Activated CD8-positive, alpha-beta memory T cell treated with anti-CD3 and anti-CD28 coated beads, Interleukin-2, amount 50 U/mL, for 48 hours (primary cell): Measurements from ENCODE around the gene JAKMIP2.
"Not testable (repeated sequence)": the region's sequence is repeated elsewhere in the genome, so short reads cannot be mapped to it uniquely, and the experiment has no call there.

ENCODE experiments used
- DNase-seq: peaks from one replicate; pipeline ENCODE4 v3.0.0-alpha.2; 2020

Gene JAKMIP2

GRCh38 chr5:147643142-147643541 lies 139.4 kb downstream of the JAKMIP2 start:
- no peak for DNase-seq

GRCh38 chr5:147642666-147643065 lies 139.9 kb downstream of the JAKMIP2 start:
- DNase-seq, result no peak

- no peak for DNase-seq
These were observed 143.2 kb downstream of the JAKMIP2 start for GRCh38 chr5:147639321-147639720.

GRCh38 chr5:147636729-147636984 lies 145.9 kb downstream of the JAKMIP2 start:
- no peak for DNase-seq

DNA sequence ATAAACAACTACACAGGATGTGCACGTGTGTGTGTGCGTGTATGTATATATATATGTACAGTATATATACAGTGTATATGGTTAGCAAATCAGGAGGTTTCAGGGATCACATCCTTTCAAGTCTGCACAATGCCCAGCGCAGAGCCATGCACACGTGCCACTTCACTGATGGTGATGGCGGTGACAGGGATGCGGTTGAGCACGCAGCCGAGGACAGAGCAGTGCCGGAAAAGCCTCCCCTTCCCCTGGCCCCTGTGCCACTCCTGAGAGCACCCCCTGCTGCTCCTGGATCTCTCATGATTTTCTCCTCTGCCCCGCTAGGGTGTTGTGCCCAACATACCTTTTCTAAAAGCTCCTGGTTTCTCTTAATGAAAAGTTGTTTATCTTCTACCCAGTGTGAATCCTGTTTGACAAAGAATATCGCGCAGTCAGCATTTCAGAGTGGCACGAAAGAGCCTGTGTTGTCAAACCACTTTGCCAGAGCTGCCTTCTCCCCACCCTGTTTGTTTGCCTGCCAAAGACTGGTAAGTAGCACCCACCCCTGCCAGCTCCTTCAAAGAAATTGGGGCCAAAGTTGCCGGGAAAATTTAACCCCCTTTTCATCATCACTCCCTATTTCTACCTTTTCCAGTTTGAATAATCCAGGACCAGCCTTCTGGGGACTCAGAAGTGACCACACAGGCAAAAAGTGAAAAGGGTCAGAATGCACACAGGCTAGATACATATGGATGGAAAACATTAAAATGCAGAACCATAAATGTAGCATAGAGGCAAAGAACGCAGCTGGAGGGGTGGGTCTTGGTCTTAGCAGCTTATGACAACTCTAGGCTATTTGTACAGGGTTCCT lies 146.4 kb downstream of the JAKMIP2 start:
- DNase-seq, result no peak

DNA sequence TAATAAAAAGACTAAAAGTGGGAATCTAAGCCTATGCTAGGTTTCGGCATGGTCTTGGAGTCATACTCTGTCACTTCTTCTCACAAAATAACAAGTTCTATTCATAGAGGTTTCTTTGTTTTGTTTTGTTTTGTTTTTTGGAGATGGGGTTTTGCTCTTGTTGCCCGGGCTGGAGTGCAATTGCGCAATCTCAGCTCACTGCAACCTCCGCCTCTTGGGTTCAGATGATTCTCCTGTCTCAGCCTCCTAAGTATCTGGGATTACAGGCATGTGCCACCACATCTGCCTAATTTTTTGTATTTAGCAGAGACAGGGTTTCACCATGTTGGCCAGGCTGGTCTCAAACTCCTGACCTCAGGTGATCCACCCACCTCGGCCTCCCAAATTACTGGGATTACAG lies 147.1 kb downstream of the JAKMIP2 start:
- not testable (repeated sequence) for DNase-seq

DNA sequence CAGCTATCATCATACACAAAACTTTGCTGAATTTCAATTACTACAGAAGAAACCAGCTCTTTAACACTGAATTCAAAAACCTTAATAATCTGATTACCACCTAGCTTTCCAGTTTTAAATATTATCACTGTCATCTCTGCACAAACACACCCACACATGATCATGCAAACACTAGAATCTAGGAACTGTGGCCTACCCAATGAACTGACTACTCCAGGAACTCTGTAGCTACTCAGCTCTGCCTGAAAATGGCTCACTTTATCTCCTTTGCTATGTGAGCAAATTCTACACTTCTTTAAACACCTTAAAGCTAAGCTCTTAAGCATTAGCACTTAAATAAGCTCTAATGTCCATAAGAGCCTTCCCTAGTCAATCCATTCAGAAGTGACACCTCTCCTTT lies 149.4 kb downstream of the JAKMIP2 start:
- DNase-seq, result no peak

- DNase-seq, result no peak
These were observed 151.0 kb downstream of the JAKMIP2 start for GRCh38 chr5:147631428-147632003.

GRCh38 chr5:147629196-147629595 lies 153.3 kb downstream of the JAKMIP2 start:
- DNase-seq, result no peak

GRCh38 chr5:147628058-147628895 lies 154.3 kb downstream of the JAKMIP2 start:
- DNase-seq, result peak; percentile 55

DNA sequence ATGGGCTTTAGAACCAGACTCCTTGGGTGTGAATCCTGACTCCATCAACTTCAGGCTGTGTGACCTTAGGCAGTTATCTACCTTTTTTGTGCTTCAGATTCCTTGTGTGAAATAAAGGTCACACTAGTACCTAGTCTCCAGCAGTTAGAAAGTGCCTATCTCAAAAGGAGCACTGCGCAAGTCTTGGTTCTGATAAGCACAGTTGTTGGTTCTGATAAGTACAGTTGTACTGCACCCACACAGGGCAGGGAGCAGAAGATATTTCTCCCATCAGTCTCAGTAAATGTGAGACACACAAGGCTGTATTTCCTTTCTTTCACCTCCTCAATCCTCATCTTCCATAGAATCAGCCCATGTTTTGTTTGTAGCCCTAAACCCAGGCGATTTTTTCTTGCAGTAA lies 156.1 kb downstream of the JAKMIP2 start:
- DNase-seq, result no peak

DNA sequence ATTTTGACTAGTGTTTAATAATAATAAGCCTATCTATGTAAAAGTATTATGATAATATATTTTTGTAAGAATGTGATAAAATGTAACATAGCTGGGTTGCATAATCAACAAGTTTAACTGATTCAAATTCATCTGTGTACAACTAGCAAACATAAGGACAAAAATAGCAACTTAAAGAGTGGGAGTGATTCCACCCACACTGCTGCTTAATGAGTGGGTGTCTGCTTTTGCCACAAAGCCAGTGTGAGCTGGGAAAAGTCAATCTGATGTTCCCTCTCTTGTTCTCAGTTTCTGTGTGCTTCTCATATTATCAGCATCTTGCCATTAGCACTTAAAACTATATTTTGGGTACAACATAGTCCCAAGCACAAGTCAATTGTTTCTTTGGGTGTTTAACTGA lies 161.5 kb downstream of the JAKMIP2 start:
- DNase-seq, result no peak

DNA sequence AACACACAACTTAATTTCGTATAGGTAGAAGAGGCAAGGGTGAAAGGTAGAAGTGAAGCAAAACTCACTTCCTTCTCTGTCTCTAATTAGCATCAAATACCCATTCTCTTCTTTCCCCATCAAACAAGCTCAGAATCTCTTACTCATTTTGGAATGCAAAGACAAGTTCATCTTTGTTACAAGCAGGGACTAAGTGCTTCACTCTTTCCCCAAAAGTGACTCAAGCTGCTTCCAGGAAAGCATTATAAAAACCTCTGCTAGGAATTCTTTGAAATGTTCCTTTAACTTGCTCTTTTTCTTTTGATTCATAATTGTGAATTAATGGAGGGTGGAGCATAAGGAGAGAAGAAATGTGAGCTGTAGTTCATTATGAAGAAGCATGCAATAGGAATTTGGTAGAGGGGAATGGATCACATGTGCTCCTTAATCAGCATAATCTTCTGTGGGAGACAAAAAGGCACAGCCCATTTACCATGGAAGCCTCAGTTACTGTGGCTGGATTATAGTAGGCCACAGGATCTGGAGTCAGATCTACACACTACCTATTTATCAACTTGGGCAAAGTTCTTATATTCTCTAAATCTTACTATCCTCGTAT lies 163.1 kb downstream of the JAKMIP2 start:
- no peak for DNase-seq

DNA sequence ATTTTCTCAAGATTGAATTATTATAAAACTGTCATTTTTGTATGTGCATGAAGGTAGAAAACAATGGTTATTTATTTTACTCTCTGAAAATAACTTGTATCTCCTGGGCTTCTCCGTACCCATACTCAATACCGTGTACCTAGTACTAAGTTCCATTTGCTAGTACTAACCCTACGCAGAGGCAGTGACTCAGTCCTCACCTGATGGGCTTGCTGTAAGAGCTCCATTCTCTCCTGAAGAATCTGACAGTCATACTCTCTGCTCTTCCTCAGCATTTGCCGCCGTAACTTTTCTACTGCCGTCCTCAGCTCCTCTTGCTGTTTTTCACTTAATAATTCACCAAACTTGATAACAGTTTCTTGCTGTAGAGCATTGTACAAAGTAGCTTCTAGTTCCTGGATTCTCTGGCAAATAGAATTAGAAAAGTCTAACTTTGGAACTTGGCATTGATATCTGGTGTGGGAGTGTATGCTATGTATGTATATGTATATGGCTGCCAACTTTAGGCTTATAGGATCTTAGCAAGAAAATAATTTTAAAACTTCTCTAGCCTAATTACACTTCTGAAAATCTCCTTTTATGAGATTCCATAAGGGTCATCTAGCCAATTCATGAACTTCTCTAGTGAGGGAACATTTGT lies 164.7 kb downstream of the JAKMIP2 start:
- DNase-seq, result no peak

GRCh38 chr5:147617191-147617606 lies 165.3 kb downstream of the JAKMIP2 start:
- DNase-seq, result no peak

DNA sequence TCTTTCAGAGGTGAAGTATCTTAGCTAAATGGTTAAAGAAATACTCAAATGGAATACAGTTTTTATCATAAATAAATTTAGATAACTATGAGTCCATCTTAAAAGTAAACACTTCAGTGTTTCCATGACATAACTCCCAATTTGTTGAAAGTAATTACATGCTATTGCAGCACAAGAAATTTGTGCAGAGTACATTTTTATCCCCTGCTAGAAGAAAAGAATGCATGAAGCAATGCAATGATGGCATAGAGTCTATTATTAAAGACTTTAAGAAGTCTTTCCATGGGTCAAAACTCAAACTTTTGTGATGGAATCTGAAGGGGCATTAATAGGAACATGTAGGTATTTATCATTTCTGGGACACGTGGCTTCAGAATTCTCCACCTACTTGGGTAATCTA lies 166.1 kb downstream of the JAKMIP2 start:
- DNase-seq, result no peak

DNA sequence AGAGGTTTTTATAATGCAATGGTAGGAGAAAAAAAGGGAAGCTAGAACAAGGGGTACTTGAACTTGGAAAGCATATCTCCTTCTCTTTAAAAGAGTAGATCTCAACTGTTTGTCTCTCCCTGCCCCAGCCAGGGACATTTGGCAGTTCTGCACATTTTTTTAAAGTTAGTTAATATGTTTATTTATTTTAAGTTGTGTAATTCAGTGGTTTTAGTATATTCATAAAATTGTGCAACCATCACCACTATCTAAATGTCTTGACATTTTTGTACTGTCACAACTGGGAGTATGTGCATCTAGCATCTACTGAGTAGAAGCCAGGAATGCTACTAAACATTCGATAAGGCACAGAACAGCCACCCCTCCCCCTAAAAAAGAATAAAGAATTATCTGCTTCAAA lies 169.2 kb downstream of the JAKMIP2 start:
- DNase-seq, result no peak

DNA sequence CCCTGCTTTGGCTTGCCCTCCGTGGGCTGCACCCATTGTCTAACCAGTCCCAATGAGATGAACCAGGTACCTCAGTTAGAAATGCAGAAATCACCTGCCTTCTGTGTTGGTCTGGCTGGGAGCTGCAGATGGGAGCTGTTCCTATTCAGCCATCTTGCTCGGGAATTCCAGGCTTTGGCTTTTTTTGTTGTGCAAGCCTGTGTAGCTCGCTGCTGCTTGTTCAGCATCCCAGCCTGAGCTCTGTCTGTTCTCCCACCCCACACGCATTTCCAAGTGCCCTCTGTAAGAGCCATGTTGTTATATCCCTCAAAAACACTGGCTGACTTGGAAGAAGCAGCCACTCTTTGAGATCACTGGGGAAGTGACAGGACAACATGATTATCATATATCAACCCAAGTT lies 171.0 kb downstream of the JAKMIP2 start:
- no peak for DNase-seq

DNA sequence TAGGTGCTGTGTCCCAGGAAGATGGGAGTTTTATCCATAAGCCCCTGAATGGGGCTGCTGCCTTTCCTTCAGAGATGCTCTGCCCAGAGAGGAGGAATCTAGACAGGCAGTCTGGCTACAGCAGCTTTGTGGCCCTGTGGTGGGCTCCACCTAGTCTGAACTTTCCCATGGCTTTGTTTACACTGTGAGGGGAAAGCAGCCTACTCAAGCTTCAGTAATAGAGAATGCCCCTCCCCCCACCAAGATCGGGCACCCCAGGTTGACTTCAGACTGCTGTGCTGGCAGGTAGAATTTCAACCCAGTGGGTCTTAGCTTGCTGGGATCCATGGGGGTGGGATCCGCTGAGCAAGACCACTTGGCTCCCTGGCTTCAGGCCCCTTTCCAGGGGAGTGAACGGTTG lies 171.7 kb downstream of the JAKMIP2 start:
- DNase-seq, result no peak

GRCh38 chr5:147601652-147602051 lies 180.9 kb downstream of the JAKMIP2 start:
- DNase-seq, result no peak

- no peak for DNase-seq
These were observed 191.4 kb downstream of the JAKMIP2 start for GRCh38 chr5:147591120-147591519.

DNA sequence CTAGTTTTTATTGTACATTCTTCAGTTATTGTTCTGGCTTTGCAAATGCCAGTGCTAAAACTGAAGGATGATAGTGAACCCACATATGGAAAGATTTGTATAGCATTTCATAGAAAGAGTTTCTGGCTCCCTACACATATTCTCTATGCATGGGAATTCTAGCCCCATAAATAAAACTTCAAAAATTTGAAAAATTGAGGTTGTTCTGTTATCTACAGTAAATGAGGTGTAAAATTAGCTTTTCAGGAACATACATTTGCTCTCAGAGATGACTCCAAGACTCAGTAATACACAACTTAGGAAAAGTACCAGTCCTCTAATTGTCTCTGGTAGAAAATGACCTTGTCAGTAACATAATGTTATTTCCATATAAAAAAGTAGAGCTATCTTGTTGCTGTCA lies 192.4 kb downstream of the JAKMIP2 start:
- no peak for DNase-seq

DNA sequence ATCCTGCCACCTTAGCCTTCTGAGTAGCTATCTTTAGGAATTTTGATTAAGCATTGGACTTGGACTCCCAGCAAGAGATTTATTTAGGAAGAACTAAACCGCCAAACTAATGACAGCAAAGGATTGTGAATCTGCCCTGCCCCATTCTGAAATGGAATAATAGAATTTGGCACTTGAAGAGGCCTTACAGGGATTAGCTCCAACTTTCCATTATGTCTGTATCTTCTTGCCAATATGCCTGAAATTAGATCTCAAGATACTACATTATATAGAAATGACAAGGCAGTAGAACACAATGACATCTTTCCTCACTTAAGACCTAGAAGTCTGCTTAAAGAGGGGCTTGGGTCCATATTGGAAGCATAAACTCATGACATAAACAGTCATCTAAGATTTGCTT lies 195.7 kb downstream of the JAKMIP2 start:
- no peak for DNase-seq
